ENCODE results near the gene PGR. TPM values are rescaled to one million over a fixed set of nuclear protein-coding genes. Genes with fewer than 3 reads are reported as not detected.

PGR gene
- total and polyA plus RNA-seq, 2 of the 8 experiments (the other 6 are each of a cell fraction or from before 2014, with no cell fraction given): 0.03 to 0.35 TPM

- TF ChIP-seq POLR2A (IDR thresholded peaks at IDR 0.05; ENCODE audit: control extremely low read depth in 1 of 2, low read depth in 2 of 2, low read length in 2 of 2) (no peak), JUND (IDR thresholded peaks at IDR 0.05; ENCODE audit: low read length) (no peak), SUZ12 (IDR thresholded peaks at IDR 0.05; ENCODE audit: low read length) (peak; percentile 57), PHF8 (conservative IDR thresholded peaks at IDR 0.05; ENCODE audit: low read depth, low read length) (no peak), TEAD4 (IDR thresholded peaks at IDR 0.05; ENCODE audit: low read depth, low read length) (no peak), CEBPB (IDR thresholded peaks at IDR 0.05; ENCODE audit: low read depth, low read length) (no peak), ASH2L (IDR thresholded peaks at IDR 0.05; ENCODE audit: low read length) (peak; percentile 32), KDM1A (IDR thresholded peaks at IDR 0.05; ENCODE audit: borderline replicate concordance, low read length) (no peak), RXRA (IDR thresholded peaks at IDR 0.05; ENCODE audit: insufficient read depth, low read depth, low read length) (no peak)
These were observed 1.7 kb downstream of the PGR start (continued) for GRCh38 chr11:101127699-101128570.
